IMR-90 (cell line): ENCODE data around the gene KIF15. TPM values are rescaled to one million over a fixed set of nuclear protein-coding genes. Genes with fewer than 3 reads are reported as not detected.

Experiments used
- ATAC-seq: fragments of 200-7000 bp; cut with Tn5 transposase; 2 replicates; pipeline ENCODE4 v1.9.1; 2020; ENCODE audit warnings: low read depth, mild to moderate bottlenecking, moderate library complexity
- BruUV-seq: library from RNA; stranded (reverse); fragments of 400-500 nt; replicated peaks from 2 replicates; lab custom pipeline; 2021; lab: Mats Ljungman, UMichigan
- CTCF ChIA-PET: fragments of 300-600 bp; formaldehyde crosslinking; extraction: SDS; loops from one replicate; lab custom pipeline; 2021; ENCODE audit warnings: antibody characterized with exemption; lab: Yijun Ruan, JAX
- POLR2A ChIA-PET: fragments of 300-600 bp; sonication (Branson Sonifier 250); formaldehyde crosslinking; loops from one replicate; lab custom pipeline; 2022; ENCODE audit warnings: antibody characterized with exemption; ENCODE audit not compliant: unreplicated experiment; lab: Charles Lee
- DNase-seq: peaks from one replicate; pipeline ENCODE4 v3.0.0; 2013
- H2AFZ ChIP-seq: replicated peaks from 2 replicates; pipeline ENCODE3; 2013; ENCODE audit warnings: low read length, mild to moderate bottlenecking; ENCODE audit not compliant: poor library complexity
- H2AK5ac ChIP-seq: 2 replicates; pipeline ENCODE4 v1.6.1; 2013; ENCODE audit warnings: low read depth, low read length, inconsistent platforms
- H2AK9ac ChIP-seq: replicated peaks from 2 replicates; pipeline ENCODE3; 2013; ENCODE audit warnings: mild to moderate bottlenecking, low read depth, low read length, moderate library complexity; ENCODE audit not compliant: poor library complexity
- H2BK120ac ChIP-seq: 2 replicates; pipeline ENCODE4 v1.6.1; 2013; ENCODE audit warnings: low read depth, low read length, inconsistent platforms
- H2BK15ac ChIP-seq: 3 replicates; pipeline ENCODE4 v1.6.1; 2013; ENCODE audit warnings: low read depth, low read length, inconsistent platforms
- H2BK20ac ChIP-seq: 2 replicates; pipeline ENCODE4 v1.6.1; 2013; ENCODE audit warnings: low read depth, mild to moderate bottlenecking, inconsistent platforms, low read length, moderate library complexity
- H2BK5ac ChIP-seq: 2 replicates; pipeline ENCODE4 v1.6.1; 2013; ENCODE audit warnings: mild to moderate bottlenecking, low read depth, low read length, inconsistent platforms; ENCODE audit not compliant: poor library complexity, severe bottlenecking
- H3K14ac ChIP-seq: replicated peaks from 2 replicates; pipeline ENCODE4 v1.6.1; 2013; ENCODE audit warnings: low read depth, low read length, inconsistent platforms
- H3K18ac ChIP-seq: 2 replicates; pipeline ENCODE4 v1.6.1; 2013; ENCODE audit warnings: low read depth, low read length, control low read depth
- H3K23ac ChIP-seq: 2 replicates; pipeline ENCODE4 v1.6.1; 2013; ENCODE audit warnings: low read depth, low read length, inconsistent platforms
- H3K27ac ChIP-seq: 2 replicates; pipeline ENCODE4 v1.5.1; 2013; ENCODE audit warnings: mild to moderate bottlenecking, control low read depth, low read length; ENCODE audit not compliant: insufficient read depth
- H3K27me3 ChIP-seq: 2 replicates; pipeline ENCODE4 v1.6.1; 2013; ENCODE audit warnings: low read length; ENCODE audit not compliant: control insufficient read depth, insufficient read depth
- H3K36me3 ChIP-seq: 2 replicates; pipeline ENCODE4 v1.6.1; 2013; ENCODE audit warnings: low read length, mixed read lengths; ENCODE audit not compliant: control insufficient read depth, insufficient read depth
- H3K4ac ChIP-seq: 2 replicates; pipeline ENCODE4 v1.6.1; 2013; ENCODE audit warnings: low read depth, low read length, inconsistent platforms
- H3K4me1 ChIP-seq: 2 replicates; pipeline ENCODE4 v1.6.1; 2013; ENCODE audit warnings: low read length, mixed read lengths; ENCODE audit not compliant: control insufficient read depth, insufficient read depth
- H3K4me2 ChIP-seq: 2 replicates; pipeline ENCODE4 v1.6.1; 2013; ENCODE audit warnings: low read depth, mild to moderate bottlenecking, control low read depth, low read length, moderate library complexity
- H3K4me3 ChIP-seq: 2 replicates; pipeline ENCODE4 v1.5.1; 2013; ENCODE audit warnings: low read depth, mild to moderate bottlenecking, control low read depth, low read length, moderate library complexity; ENCODE audit not compliant: insufficient read depth
- H3K56ac ChIP-seq: 2 replicates; pipeline ENCODE4 v1.6.1; 2013; ENCODE audit warnings: low read length, inconsistent platforms; ENCODE audit not compliant: insufficient read depth; ENCODE audit errors: extremely low read depth
- H3K79me1 ChIP-seq, 2 experiments: 2 replicates each; pipeline ENCODE4 v1.6.1; 2013; ENCODE audit warnings: low read length in 2 of 2, inconsistent platforms in 1 of 2, low read depth in 1 of 2
- H3K9ac ChIP-seq: 2 replicates; pipeline ENCODE4 v1.6.1; 2013; ENCODE audit warnings: low read depth, low read length, control low read depth
- H3K9me1 ChIP-seq: 2 replicates; pipeline ENCODE4 v1.6.1; 2013; ENCODE audit warnings: low read length, inconsistent platforms; ENCODE audit not compliant: insufficient read depth
- H3K9me3 ChIP-seq: 2 replicates; pipeline ENCODE4 v1.6.1; 2013; ENCODE audit warnings: low read length; ENCODE audit not compliant: control insufficient read depth, insufficient read depth
- H4K20me1 ChIP-seq: 2 replicates; pipeline ENCODE4 v1.6.1; 2013; ENCODE audit warnings: low read length, inconsistent platforms; ENCODE audit not compliant: insufficient read depth
- H4K5ac ChIP-seq: 2 replicates; pipeline ENCODE4 v1.6.1; 2013; ENCODE audit warnings: mild to moderate bottlenecking, low read depth, low read length, control low read depth
- H4K8ac ChIP-seq, 2 experiments: 2 replicates each; pipeline ENCODE4 v1.6.1; 2013; ENCODE audit warnings: low read depth in 2 of 2, low read length in 2 of 2, control low read depth in 1 of 2, inconsistent platforms in 1 of 2
- H4K91ac ChIP-seq: 2 replicates; pipeline ENCODE4 v1.6.1; 2013; ENCODE audit warnings: low read depth, low read length, inconsistent platforms; ENCODE audit not compliant: insufficient read depth
- BHLHE40 ChIP-seq: fragments of 150-350 bp; IDR thresholded peaks from 2 replicates; pipeline ENCODE4 v1.6.1; 2016; ENCODE audit warnings: mild to moderate bottlenecking, low read depth, low read length
- CEBPB ChIP-seq: IDR thresholded peaks from 2 replicates; pipeline ENCODE4 v1.6.1; 2012; ENCODE audit warnings: low read depth, low read length, improper control_type of control experiment
- CHD1 ChIP-seq: IDR thresholded peaks from 2 replicates; pipeline ENCODE4 v1.6.1; 2012; ENCODE audit warnings: low read depth, low read length, improper control_type of control experiment
- CTCF ChIP-seq: conservative IDR thresholded peaks from 2 replicates; pipeline ENCODE4 v1.5.1; 2012; ENCODE audit warnings: mild to moderate bottlenecking, low read depth, low read length, improper control_type of control experiment
- ELK1 ChIP-seq: fragments of 150-350 bp; IDR thresholded peaks from 2 replicates; pipeline ENCODE4 v1.6.1; 2016; ENCODE audit warnings: low read depth, mild to moderate bottlenecking, low read length, moderate library complexity, borderline replicate concordance
- FOS ChIP-seq: fragments of 150-350 bp; IDR thresholded peaks from 2 replicates; pipeline ENCODE4 v1.6.1; 2016; ENCODE audit warnings: low read depth, low read length
- MAFK ChIP-seq: IDR thresholded peaks from 2 replicates; pipeline ENCODE4 v1.6.1; 2012; ENCODE audit warnings: low read depth, low read length, improper control_type of control experiment
- MAZ ChIP-seq: IDR thresholded peaks from 2 replicates; pipeline ENCODE4 v1.6.1; 2012; ENCODE audit warnings: low read depth, mild to moderate bottlenecking, low read length, improper control_type of control experiment, moderate library complexity, borderline replicate concordance
- MXI1 ChIP-seq: IDR thresholded peaks from 2 replicates; pipeline ENCODE4 v1.6.1; 2012; ENCODE audit warnings: low read depth, mild to moderate bottlenecking, low read length, moderate library complexity, borderline replicate concordance
- NFE2L2 ChIP-seq: fragments of 150-350 bp; IDR thresholded peaks from 2 replicates; pipeline ENCODE4 v1.6.1; 2016; ENCODE audit warnings: low read depth, mild to moderate bottlenecking, low read length
- POLR2A ChIP-seq: IDR thresholded peaks from 2 replicates; pipeline ENCODE4 v1.6.1; 2012; ENCODE audit warnings: mild to moderate bottlenecking, low read depth, low read length
- RAD21 ChIP-seq: IDR thresholded peaks from 2 replicates; pipeline ENCODE4 v1.6.1; 2012; ENCODE audit warnings: low read length, improper control_type of control experiment
- RCOR1 ChIP-seq: IDR thresholded peaks from 2 replicates; pipeline ENCODE4 v1.6.1; 2012; ENCODE audit warnings: mild to moderate bottlenecking, low read length, improper control_type of control experiment; ENCODE audit not compliant: insufficient replicate concordance
- RFX5 ChIP-seq: IDR thresholded peaks from 2 replicates; pipeline ENCODE4 v1.8.0; 2012; ENCODE audit warnings: low read depth, mild to moderate bottlenecking, low read length, moderate library complexity
- SMC3 ChIP-seq: fragments of 150-350 bp; IDR thresholded peaks from 2 replicates; pipeline ENCODE4 v1.6.1; 2016; ENCODE audit warnings: low read depth, mild to moderate bottlenecking, antibody characterized with exemption, low read length, moderate library complexity
- USF2 ChIP-seq: fragments of 150-350 bp; IDR thresholded peaks from 2 replicates; pipeline ENCODE4 v1.6.1; 2017; ENCODE audit warnings: mild to moderate bottlenecking, antibody characterized with exemption, low read length, low read depth
- WGBS, 2 experiments: methylation state at CpG; one replicate each; pipeline versions ENCODE4 v1.1.5 to v1.1.7; 2013; ENCODE audit warnings: missing lambda C conversion rate in 2 of 2; ENCODE audit not compliant: insufficient read length in 1 of 2; ENCODE audit errors: extremely low coverage in 2 of 2; 5-methylcytosine and 5-hydroxymethylcytosine counted together
- dilution Hi-C: fragments of 300-500 bp; cut with HindIII; formaldehyde crosslinking; loops from one replicate; pipeline ENCODE4 v1.14.3; 2018; ENCODE audit warnings: low sequenced_read_pairs; ENCODE audit not compliant: unreplicated experiment
- in situ Hi-C: fragments of 300-500 bp; cut with MboI; formaldehyde crosslinking; loops from 3 replicates; pipeline ENCODE4 v1.14.3; 2019; ENCODE audit warnings: low sequenced_read_pairs, inconsistent platforms, mixed read lengths
- intact Hi-C: fragments of 100-400 bp; cut with micrococcal nuclease; formaldehyde crosslinking; loops from 2 replicates; pipeline ENCODE4 v1.10.0; 2022
- polyA plus RNA-seq, 3 experiments: library from polyadenylated mRNA; depleted of rRNA; stranded (reverse); fragments of >200 nt; gene quantifications; 2 replicates each; pipeline ENCODE4 v1.2.3, GENCODE V29; 2012; ENCODE audit warnings: low replicate concordance in 1 of 3
- total RNA-seq: library from RNA; depleted of rRNA; stranded (reverse); fragments of >200 nt; gene quantifications from 2 replicates; pipeline ENCODE4 v1.2.3, GENCODE V29; 2012

The KIF15 gene
- total and polyA plus RNA-seq, 2 of the 4 experiments (the other 2 are of a cell fraction): 3.7 to 8.4 TPM

GRCh38 chr3:44805960-44806359, 44.4 kb downstream of the KIF15 start:
- Histone ChIP-seq H3K14ac (no peak overlapping the region), H2BK120ac (no peak overlapping the region), H2AFZ (no peak overlapping the region), H2AK9ac (no peak overlapping the region), H3K56ac (no peak overlapping the region), H3K4me3 (no peak overlapping the region), H3K79me1 (no peaks in the 10 kb centered on the region; a peak in 2 of 4 replicates), H2BK20ac (no peak overlapping the region), H4K5ac (no peak overlapping the region), H3K9me3 (no peaks in the 10 kb centered on the region), H2BK15ac (no peak overlapping the region), H3K4ac (no peak overlapping the region), H3K9me1 (no peaks in the 10 kb centered on the region), H2BK5ac (no peak overlapping the region), H3K27ac (no peak overlapping the region), H4K8ac (no peak overlapping the region), H3K9ac (no peak overlapping the region), H3K27me3 (no peaks in the 10 kb centered on the region), H3K18ac (no peak overlapping the region), H3K4me2 (no peak overlapping the region), H2AK5ac (no peak overlapping the region), H3K36me3 (no peaks in the 10 kb centered on the region), H4K20me1 (no peaks in the 10 kb centered on the region), H3K4me1 (no peaks in the 10 kb centered on the region), H4K91ac (no peak overlapping the region), H3K23ac (no peak overlapping the region)
- BruUV-seq: no TSS peak
- WGBS, 2 experiments: no CpG with 5 or more reads among the region's 2 CpGs
- TF ChIP-seq FOS (no peak), ELK1 (no peak), RFX5 (no peak), MXI1 (no peak), BHLHE40 (no peak), USF2 (no peak), RCOR1 (no peak), MAFK (no peak), RAD21 (no peak), NFE2L2 (no peak), POLR2A (no peak), SMC3 (no peak), CHD1 (no peak), CEBPB (no peak), MAZ (no peak), CTCF (no peak)
- in situ Hi-C loops (no loop called here), intact Hi-C loops (loop anchor here (5.0 kb wide), 1 partner anchor 41 kb away; no protein-coding TSS in a partner anchor), dilution Hi-C loops (no loop called here)
- ATAC-seq: no peak
- no peak for DNase-seq
- POLR2A ChIA-PET: no interaction called here
- CTCF ChIA-PET: interaction anchor here (1.2 kb wide), 1 partner anchor 20 kb away, joined by 3 read pairs; no protein-coding TSS in a partner anchor
